OCI-LY3 (cell line): ENCODE data around the gene FRG2.

ENCODE experiments used
- H2AFZ ChIP-seq: fragments of 200-600, 300-600 bp; shearing (Covaris generic); 2 replicates; pipeline ENCODE4 v1.6.0; 2014; ENCODE audit warnings: antibody characterized with exemption, low read depth, low read length
- H3K27ac ChIP-seq: fragments of 200-600, 300-600 bp; sonication (generic); 2 replicates; pipeline ENCODE4 v1.5.1; 2014; ENCODE audit warnings: mild to moderate bottlenecking, low read length, moderate library complexity, mixed read lengths
- H3K27me3 ChIP-seq: fragments of 200-600, 300-600 bp; sonication (generic); 2 replicates; pipeline ENCODE4 v1.6.1; 2014; ENCODE audit warnings: low read depth, low read length, mixed read lengths
- H3K36me3 ChIP-seq: fragments of 200-600, 300-600 bp; sonication (generic); replicated peaks from 2 replicates; pipeline ENCODE3; 2014; ENCODE audit warnings: low read depth, low read length, mixed read lengths
- H3K4me1 ChIP-seq: fragments of 300-600, 200-600 bp; sonication (generic); 2 replicates; pipeline ENCODE4 v1.6.1; 2014; ENCODE audit warnings: low read length, mixed read lengths
- H3K4me2 ChIP-seq: fragments of 200-600, 300-600 bp; sonication (generic); 2 replicates; pipeline ENCODE4 v1.6.1; 2014; ENCODE audit warnings: low read length, mixed read lengths
- H3K4me3 ChIP-seq: fragments of 300-600, 200-600 bp; sonication (generic); 2 replicates; pipeline ENCODE4 v1.5.1; 2014; ENCODE audit warnings: antibody characterized with exemption, mild to moderate bottlenecking, low read length, moderate library complexity
- H3K79me2 ChIP-seq: fragments of 300-600, 200-600 bp; shearing (Covaris generic); 2 replicates; pipeline ENCODE4 v1.6.1; 2014; ENCODE audit warnings: mild to moderate bottlenecking, low read length, mixed read lengths
- H3K9ac ChIP-seq: fragments of 300-600, 200-600 bp; shearing (Covaris generic); 2 replicates; pipeline ENCODE4 v1.6.0; 2014; ENCODE audit warnings: mild to moderate bottlenecking, low read length, moderate library complexity
- H3K9me3 ChIP-seq: fragments of 200-600, 300-600 bp; shearing (Covaris generic); 2 replicates; pipeline ENCODE4 v1.6.1; 2014; ENCODE audit warnings: low read length, mixed read lengths; ENCODE audit not compliant: insufficient read depth
- H4K20me1 ChIP-seq: fragments of 200-600, 300-600 bp; sonication (generic); 2 replicates; pipeline ENCODE4 v1.6.1; 2016; ENCODE audit warnings: low read length, mixed read lengths; ENCODE audit not compliant: insufficient read depth
- CTCF ChIP-seq: fragments of 200-600, 300-600 bp; sonication (generic); IDR thresholded peaks from 2 replicates; pipeline ENCODE4 v1.5.1; 2014; ENCODE audit warnings: antibody characterized with exemption, low read length, low read depth
- EZH2phosphoT487 ChIP-seq: fragments of 200-600 bp; shearing (Covaris generic); IDR thresholded peaks from 2 replicates; pipeline ENCODE4 v1.6.1; 2018; ENCODE audit warnings: antibody characterized with exemption, mixed run types, low read depth

The FRG2 gene

GRCh38 chr4:190019023-190019858, 7.8 kb downstream of the FRG2 start:
- TF ChIP-seq EZH2phosphoT487 (no peak), CTCF (no peak)
- Histone ChIP-seq H3K4me3 (no peak overlapping the region), H3K27me3 (no peaks in the 10 kb centered on the region), H3K36me3 (no peaks in the 10 kb centered on the region), H4K20me1 (no peaks in the 10 kb centered on the region), H3K9ac (no peak overlapping the region), H2AFZ (no peak overlapping the region), H3K27ac (no peak overlapping the region), H3K9me3 (no peaks in the 10 kb centered on the region), H3K4me1 (no peaks in the 10 kb centered on the region), H3K4me2 (no peak overlapping the region), H3K79me2 (no peaks in the 10 kb centered on the region)

GRCh38 chr4:190018201-190018920, 8.7 kb downstream of the FRG2 start:
- H3K79me2 ChIP-seq, result no peaks in the 10 kb centered on the region
- H3K4me3 ChIP-seq, result no peak overlapping the region
- no peaks in the 10 kb centered on the region for H4K20me1 ChIP-seq
- no peaks in the 10 kb centered on the region for H3K36me3 ChIP-seq
- H3K4me2 ChIP-seq, result no peak overlapping the region
- no peak overlapping the region for H3K9ac ChIP-seq
- TF ChIP-seq CTCF, result no peak
- no peak for TF ChIP-seq EZH2phosphoT487
- no peak overlapping the region for H2AFZ ChIP-seq
- no peaks in the 10 kb centered on the region for H3K9me3 ChIP-seq
- no peaks in the 10 kb centered on the region for H3K27me3 ChIP-seq
- no peak overlapping the region for H3K27ac ChIP-seq
- H3K4me1 ChIP-seq, result no peaks in the 10 kb centered on the region

GRCh38 chr4:190017357-190018200, 9.5 kb downstream of the FRG2 start:
- H3K4me2 ChIP-seq, result no peak overlapping the region
- TF ChIP-seq CTCF (no peak), EZH2phosphoT487 (no peak)
- no peaks in the 10 kb centered on the region for H3K4me1 ChIP-seq
- no peaks in the 10 kb centered on the region for H3K9me3 ChIP-seq
- no peak overlapping the region for H3K9ac ChIP-seq
- H3K79me2 ChIP-seq, result no peaks in the 10 kb centered on the region
- H2AFZ ChIP-seq, result no peak overlapping the region
- no peaks in the 10 kb centered on the region for H3K36me3 ChIP-seq
- no peak overlapping the region for H3K27ac ChIP-seq
- no peaks in the 10 kb centered on the region for H4K20me1 ChIP-seq
- no peak overlapping the region for H3K4me3 ChIP-seq
- no peaks in the 10 kb centered on the region for H3K27me3 ChIP-seq
